IMR-90 (cell line): ENCODE data around the gene PLEKHJ1. TPM values are rescaled to one million over a fixed set of nuclear protein-coding genes. Genes with fewer than 3 reads are reported as not detected.

Source experiments
- ATAC-seq: fragments of 200-7000 bp; cut with Tn5 transposase; 2 replicates; pipeline ENCODE4 v1.9.1; 2020; ENCODE audit warnings: low read depth, mild to moderate bottlenecking, moderate library complexity
- BruUV-seq: library from RNA; stranded (reverse); fragments of 400-500 nt; replicated peaks from 2 replicates; lab custom pipeline; 2021; lab: Mats Ljungman, UMichigan
- CTCF ChIA-PET: fragments of 300-600 bp; formaldehyde crosslinking; extraction: SDS; loops from one replicate; lab custom pipeline; 2021; ENCODE audit warnings: antibody characterized with exemption; lab: Yijun Ruan, JAX
- POLR2A ChIA-PET: fragments of 300-600 bp; sonication (Branson Sonifier 250); formaldehyde crosslinking; loops from one replicate; lab custom pipeline; 2022; ENCODE audit warnings: antibody characterized with exemption; ENCODE audit not compliant: unreplicated experiment; lab: Charles Lee
- DNase-seq: peaks from one replicate; pipeline ENCODE4 v3.0.0; 2013
- H2AFZ ChIP-seq: replicated peaks from 2 replicates; pipeline ENCODE3; 2013; ENCODE audit warnings: low read length, mild to moderate bottlenecking; ENCODE audit not compliant: poor library complexity
- H2AK5ac ChIP-seq: 2 replicates; pipeline ENCODE4 v1.6.1; 2013; ENCODE audit warnings: low read depth, low read length, inconsistent platforms
- H2AK9ac ChIP-seq: replicated peaks from 2 replicates; pipeline ENCODE3; 2013; ENCODE audit warnings: mild to moderate bottlenecking, low read depth, low read length, moderate library complexity; ENCODE audit not compliant: poor library complexity
- H2BK120ac ChIP-seq: 2 replicates; pipeline ENCODE4 v1.6.1; 2013; ENCODE audit warnings: low read depth, low read length, inconsistent platforms
- H2BK15ac ChIP-seq: 3 replicates; pipeline ENCODE4 v1.6.1; 2013; ENCODE audit warnings: low read depth, low read length, inconsistent platforms
- H2BK20ac ChIP-seq: 2 replicates; pipeline ENCODE4 v1.6.1; 2013; ENCODE audit warnings: low read depth, mild to moderate bottlenecking, inconsistent platforms, low read length, moderate library complexity
- H2BK5ac ChIP-seq: 2 replicates; pipeline ENCODE4 v1.6.1; 2013; ENCODE audit warnings: mild to moderate bottlenecking, low read depth, low read length, inconsistent platforms; ENCODE audit not compliant: poor library complexity, severe bottlenecking
- H3K14ac ChIP-seq: replicated peaks from 2 replicates; pipeline ENCODE4 v1.6.1; 2013; ENCODE audit warnings: low read depth, low read length, inconsistent platforms
- H3K18ac ChIP-seq: 2 replicates; pipeline ENCODE4 v1.6.1; 2013; ENCODE audit warnings: low read depth, low read length, control low read depth
- H3K23ac ChIP-seq: 2 replicates; pipeline ENCODE4 v1.6.1; 2013; ENCODE audit warnings: low read depth, low read length, inconsistent platforms
- H3K27ac ChIP-seq: 2 replicates; pipeline ENCODE4 v1.5.1; 2013; ENCODE audit warnings: mild to moderate bottlenecking, control low read depth, low read length; ENCODE audit not compliant: insufficient read depth
- H3K27me3 ChIP-seq: 2 replicates; pipeline ENCODE4 v1.6.1; 2013; ENCODE audit warnings: low read length; ENCODE audit not compliant: control insufficient read depth, insufficient read depth
- H3K36me3 ChIP-seq: 2 replicates; pipeline ENCODE4 v1.6.1; 2013; ENCODE audit warnings: low read length, mixed read lengths; ENCODE audit not compliant: control insufficient read depth, insufficient read depth
- H3K4ac ChIP-seq: 2 replicates; pipeline ENCODE4 v1.6.1; 2013; ENCODE audit warnings: low read depth, low read length, inconsistent platforms
- H3K4me1 ChIP-seq: 2 replicates; pipeline ENCODE4 v1.6.1; 2013; ENCODE audit warnings: low read length, mixed read lengths; ENCODE audit not compliant: control insufficient read depth, insufficient read depth
- H3K4me2 ChIP-seq: 2 replicates; pipeline ENCODE4 v1.6.1; 2013; ENCODE audit warnings: low read depth, mild to moderate bottlenecking, control low read depth, low read length, moderate library complexity
- H3K4me3 ChIP-seq: 2 replicates; pipeline ENCODE4 v1.5.1; 2013; ENCODE audit warnings: low read depth, mild to moderate bottlenecking, control low read depth, low read length, moderate library complexity; ENCODE audit not compliant: insufficient read depth
- H3K56ac ChIP-seq: 2 replicates; pipeline ENCODE4 v1.6.1; 2013; ENCODE audit warnings: low read length, inconsistent platforms; ENCODE audit not compliant: insufficient read depth; ENCODE audit errors: extremely low read depth
- H3K79me1 ChIP-seq, 2 experiments: 2 replicates each; pipeline ENCODE4 v1.6.1; 2013; ENCODE audit warnings: low read length in 2 of 2, inconsistent platforms in 1 of 2, low read depth in 1 of 2
- H3K9ac ChIP-seq: 2 replicates; pipeline ENCODE4 v1.6.1; 2013; ENCODE audit warnings: low read depth, low read length, control low read depth
- H3K9me1 ChIP-seq: 2 replicates; pipeline ENCODE4 v1.6.1; 2013; ENCODE audit warnings: low read length, inconsistent platforms; ENCODE audit not compliant: insufficient read depth
- H3K9me3 ChIP-seq: 2 replicates; pipeline ENCODE4 v1.6.1; 2013; ENCODE audit warnings: low read length; ENCODE audit not compliant: control insufficient read depth, insufficient read depth
- H4K20me1 ChIP-seq: 2 replicates; pipeline ENCODE4 v1.6.1; 2013; ENCODE audit warnings: low read length, inconsistent platforms; ENCODE audit not compliant: insufficient read depth
- H4K5ac ChIP-seq: 2 replicates; pipeline ENCODE4 v1.6.1; 2013; ENCODE audit warnings: mild to moderate bottlenecking, low read depth, low read length, control low read depth
- H4K8ac ChIP-seq, 2 experiments: 2 replicates each; pipeline ENCODE4 v1.6.1; 2013; ENCODE audit warnings: low read depth in 2 of 2, low read length in 2 of 2, control low read depth in 1 of 2, inconsistent platforms in 1 of 2
- H4K91ac ChIP-seq: 2 replicates; pipeline ENCODE4 v1.6.1; 2013; ENCODE audit warnings: low read depth, low read length, inconsistent platforms; ENCODE audit not compliant: insufficient read depth
- CHD1 ChIP-seq: IDR thresholded peaks from 2 replicates; pipeline ENCODE4 v1.6.1; 2012; ENCODE audit warnings: low read depth, low read length, improper control_type of control experiment
- FOS ChIP-seq: fragments of 150-350 bp; IDR thresholded peaks from 2 replicates; pipeline ENCODE4 v1.6.1; 2016; ENCODE audit warnings: low read depth, low read length
- MAFK ChIP-seq: IDR thresholded peaks from 2 replicates; pipeline ENCODE4 v1.6.1; 2012; ENCODE audit warnings: low read depth, low read length, improper control_type of control experiment
- MAZ ChIP-seq: IDR thresholded peaks from 2 replicates; pipeline ENCODE4 v1.6.1; 2012; ENCODE audit warnings: low read depth, mild to moderate bottlenecking, low read length, improper control_type of control experiment, moderate library complexity, borderline replicate concordance
- NFE2L2 ChIP-seq: fragments of 150-350 bp; IDR thresholded peaks from 2 replicates; pipeline ENCODE4 v1.6.1; 2016; ENCODE audit warnings: low read depth, mild to moderate bottlenecking, low read length
- POLR2A ChIP-seq: IDR thresholded peaks from 2 replicates; pipeline ENCODE4 v1.6.1; 2012; ENCODE audit warnings: mild to moderate bottlenecking, low read depth, low read length
- RCOR1 ChIP-seq: IDR thresholded peaks from 2 replicates; pipeline ENCODE4 v1.6.1; 2012; ENCODE audit warnings: mild to moderate bottlenecking, low read length, improper control_type of control experiment; ENCODE audit not compliant: insufficient replicate concordance
- WGBS, 2 experiments: methylation state at CpG; one replicate each; pipeline versions ENCODE4 v1.1.5 to v1.1.7; 2013; ENCODE audit warnings: missing lambda C conversion rate in 2 of 2; ENCODE audit not compliant: insufficient read length in 1 of 2; ENCODE audit errors: extremely low coverage in 2 of 2; 5-methylcytosine and 5-hydroxymethylcytosine counted together
- dilution Hi-C: fragments of 300-500 bp; cut with HindIII; formaldehyde crosslinking; loops from one replicate; pipeline ENCODE4 v1.14.3; 2018; ENCODE audit warnings: low sequenced_read_pairs; ENCODE audit not compliant: unreplicated experiment
- in situ Hi-C: fragments of 300-500 bp; cut with MboI; formaldehyde crosslinking; loops from 3 replicates; pipeline ENCODE4 v1.14.3; 2019; ENCODE audit warnings: low sequenced_read_pairs, inconsistent platforms, mixed read lengths
- intact Hi-C: fragments of 100-400 bp; cut with micrococcal nuclease; formaldehyde crosslinking; loops from 2 replicates; pipeline ENCODE4 v1.10.0; 2022
- polyA plus RNA-seq, 3 experiments: library from polyadenylated mRNA; depleted of rRNA; stranded (reverse); fragments of >200 nt; gene quantifications; 2 replicates each; pipeline ENCODE4 v1.2.3, GENCODE V29; 2012; ENCODE audit warnings: low replicate concordance in 1 of 3
- total RNA-seq: library from RNA; depleted of rRNA; stranded (reverse); fragments of >200 nt; gene quantifications from 2 replicates; pipeline ENCODE4 v1.2.3, GENCODE V29; 2012

PLEKHJ1 gene
- total and polyA plus RNA-seq, 2 of the 4 experiments (the other 2 are of a cell fraction): 31.7 to 62.8 TPM

DNA sequence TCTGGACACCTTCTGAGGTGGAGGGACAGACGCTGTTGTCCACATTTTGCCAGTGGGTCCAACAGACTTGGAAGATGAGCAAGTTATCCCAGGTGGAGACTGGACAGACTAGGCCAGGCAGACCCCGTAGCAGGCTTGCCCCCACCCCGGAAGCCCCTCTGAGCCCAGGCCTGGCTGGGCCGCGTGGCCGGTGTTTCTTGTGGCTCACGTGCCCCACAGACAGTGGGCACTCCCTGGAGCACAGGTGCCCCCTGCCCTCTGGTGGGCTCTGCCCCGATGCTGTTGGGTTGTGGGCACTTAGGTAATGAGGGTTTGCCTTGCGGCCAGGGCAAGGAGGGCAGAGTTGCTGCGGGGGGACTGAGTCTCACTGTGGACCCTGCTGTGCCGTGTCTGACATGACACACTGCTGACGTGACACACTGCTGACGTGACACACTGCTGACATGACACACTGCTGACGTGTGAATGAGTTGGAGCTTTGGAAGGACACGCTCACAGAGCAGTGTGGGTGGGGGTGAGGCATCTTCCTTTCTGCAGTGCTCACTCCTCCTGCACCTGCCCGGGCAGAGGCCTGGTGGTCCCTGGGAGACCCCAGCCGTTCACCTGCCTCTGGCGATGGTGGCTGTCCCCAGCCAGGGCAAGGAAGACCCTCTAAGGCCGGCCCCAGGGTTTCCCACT is 47.3 kb downstream of the PLEKHJ1 start:
- in situ Hi-C loops (no loop called here), intact Hi-C loops (no loop called here), dilution Hi-C loops (no loop called here)
- Histone ChIP-seq H3K9me1 (peaks cover 21% of the 10 kb centered on the region), H3K36me3 (peaks cover 60% of the 10 kb centered on the region), H2AK9ac (no peak overlapping the region), H4K8ac (peak overlapping the region in 1 of 2 experiments; percentile 67; a peak in 1 of 4 replicates), H3K27ac (no peak overlapping the region), H4K91ac (no peak overlapping the region), H2BK20ac (no peak overlapping the region), H3K4me1 (peaks cover 17% of the 10 kb centered on the region), H3K14ac (peak overlapping the region; percentile 68; the same call in 1 of the 2 replicates), H3K4me2 (no peak overlapping the region), H3K9me3 (no peaks in the 10 kb centered on the region), H3K23ac (peak overlapping the region; percentile 23; the same call in 1 of the 2 replicates), H2BK120ac (no peak overlapping the region; the same call in 1 of the 2 replicates), H2BK5ac (peak overlapping the region; percentile 42), H2BK15ac (no peak overlapping the region), H2AK5ac (peak overlapping the region; percentile 77), H3K79me1 (peaks cover 9 to 89% of the 10 kb centered on the region in 2 experiments), H4K5ac (no peak overlapping the region), H4K20me1 (peaks cover 54% of the 10 kb centered on the region), H3K18ac (no peak overlapping the region), H3K4ac (peak overlapping the region; percentile 67), H3K27me3 (no peaks in the 10 kb centered on the region), H2AFZ (peak overlapping the region; percentile 58), H3K9ac (no peak overlapping the region), H3K56ac (no peak overlapping the region), H3K4me3 (no peak overlapping the region)
- TF ChIP-seq MAFK: peak; percentile 72
- TF ChIP-seq MAZ: 0 out of 2 replicates have a peak, but pooled peaks have one; percentile 19
- TF ChIP-seq CHD1: no peak
- peak; percentile 48; the same call in 1 of the 2 replicates for TF ChIP-seq NFE2L2
- TF ChIP-seq FOS: peak; percentile 60; the same call in 1 of the 2 replicates
- TF ChIP-seq RCOR1: no peak
- TF ChIP-seq POLR2A: no peak
- POLR2A ChIA-PET: no interaction called here
- ATAC-seq: no peak
- no TSS peak for BruUV-seq
- CTCF ChIA-PET: no interaction called here
- WGBS, 2 experiments: 78% methylated on average over 5 of the region's 19 CpGs; no CpG with 5 or more reads in 1 of the 2 experiments
- DNase-seq: peak; percentile 86
